ENCODE results near the gene KCNJ15. TPM values are rescaled to one million over a fixed set of nuclear protein-coding genes. Genes with fewer than 3 reads are reported as not detected.

KCNJ15 gene
- 17.5 TPM for total RNA-seq

- no peak for TF ChIP-seq CTCF (IDR thresholded peaks at IDR 0.05)
- H3K4me1 ChIP-seq, result peaks cover 0 to 14% of the 10 kb centered on the region in 2 donors
- no peak within 1 kb of the TSS for H3K27ac ChIP-seq
- H3K36me3 ChIP-seq, result no peaks in the 10 kb centered on the region
- no peak for DNase-seq (ENCODE audit: low spot score in 2 of 2)
- intact Hi-C loops (cut with DNase I), result loop anchor here (5.0 kb wide), 1 partner anchor 41 kb away; no protein-coding TSS in a partner anchor
- no peaks in the 10 kb centered on the region for H3K9me3 ChIP-seq
- no peak within 1 kb of the TSS for H3K4me3 ChIP-seq
- H3K27me3 ChIP-seq, result no peaks in the 10 kb centered on the region
Observed at GRCh38 chr21:38256599-38257302, at the start of gene KCNJ15. Gene KCNJ15, plus strand, starts transcription at chr21:38256991. Its CDS starts 42,271 bp downstream, at chr21:38299262.

GRCh38 chr21:38208118-38208517, 48.7 kb upstream of the KCNJ15 start:
- Histone ChIP-seq H3K4me3 (no peak overlapping the region), H3K36me3 (no peaks in the 10 kb centered on the region), H3K4me1 (no peaks in the 10 kb centered on the region), H3K9me3 (peaks cover 3 to 5% of the 10 kb centered on the region in 2 donors), H3K27ac (no peak overlapping the region), H3K27me3 (no peaks in the 10 kb centered on the region)
- no peak for TF ChIP-seq CTCF (IDR thresholded peaks at IDR 0.05)
- intact Hi-C loops (cut with DNase I), result no loop called here
- no peak for DNase-seq (ENCODE audit: low spot score in 2 of 2)

GRCh38 chr21:38211321-38211720, 45.5 kb upstream of the KCNJ15 start:
- intact Hi-C loops (cut with DNase I), result loop anchor here (10.0 kb wide), 1 partner anchor 497 kb away; no protein-coding TSS in a partner anchor
- no peak for DNase-seq (ENCODE audit: low spot score in 2 of 2)
- H3K4me1 ChIP-seq, result no peaks in the 10 kb centered on the region
- peaks cover 3 to 5% of the 10 kb centered on the region in 2 donors for H3K9me3 ChIP-seq
- no peak overlapping the region for H3K4me3 ChIP-seq
- no peak overlapping the region for H3K27ac ChIP-seq
- H3K27me3 ChIP-seq, result no peaks in the 10 kb centered on the region
- no peak for TF ChIP-seq CTCF (IDR thresholded peaks at IDR 0.05)
- no peaks in the 10 kb centered on the region for H3K36me3 ChIP-seq

GRCh38 chr21:38212706-38213105, 44.1 kb upstream of the KCNJ15 start:
- Histone ChIP-seq H3K4me1 (no peaks in the 10 kb centered on the region), H3K4me3 (no peak overlapping the region), H3K27ac (no peak overlapping the region), H3K27me3 (no peaks in the 10 kb centered on the region), H3K36me3 (no peaks in the 10 kb centered on the region), H3K9me3 (peaks cover 3 to 5% of the 10 kb centered on the region in 2 donors)
- no peak for TF ChIP-seq CTCF (IDR thresholded peaks at IDR 0.05)
- DNase-seq (ENCODE audit: low spot score in 2 of 2), result no peak
- intact Hi-C loops (cut with DNase I), result loop anchor here (10.0 kb wide), 1 partner anchor 498 kb away; no protein-coding TSS in a partner anchor

- Histone ChIP-seq H3K36me3 (no peaks in the 10 kb centered on the region), H3K9me3 (peaks cover 8 to 18% of the 10 kb centered on the region in 2 donors), H3K27me3 (no peaks in the 10 kb centered on the region), H3K4me3 (no peak overlapping the region), H3K4me1 (peaks cover 2 to 9% of the 10 kb centered on the region in 2 donors), H3K27ac (peak overlapping the region; percentile 52 to 57)
- peak in 1 of 2 donors; percentile 85 for DNase-seq (ENCODE audit: low spot score in 2 of 2)
- intact Hi-C loops (cut with DNase I), result loop anchor here (1.0 to 10.0 kb wide), 4 partner anchors 47 to 504 kb away; no protein-coding TSS in a partner anchor
- peak; percentile 89 to 96 (median 96) for TF ChIP-seq CTCF (IDR thresholded peaks at IDR 0.05)
Observed at GRCh38 chr21:38219049-38219628, 37.7 kb upstream of the KCNJ15 start.
